ENCODE measurements around the gene ARID4B.
"Not testable (repeated sequence)": the region's sequence is repeated elsewhere in the genome, so short reads cannot be mapped to it uniquely, and the experiment has no call there.

The ARID4B gene

DNA sequence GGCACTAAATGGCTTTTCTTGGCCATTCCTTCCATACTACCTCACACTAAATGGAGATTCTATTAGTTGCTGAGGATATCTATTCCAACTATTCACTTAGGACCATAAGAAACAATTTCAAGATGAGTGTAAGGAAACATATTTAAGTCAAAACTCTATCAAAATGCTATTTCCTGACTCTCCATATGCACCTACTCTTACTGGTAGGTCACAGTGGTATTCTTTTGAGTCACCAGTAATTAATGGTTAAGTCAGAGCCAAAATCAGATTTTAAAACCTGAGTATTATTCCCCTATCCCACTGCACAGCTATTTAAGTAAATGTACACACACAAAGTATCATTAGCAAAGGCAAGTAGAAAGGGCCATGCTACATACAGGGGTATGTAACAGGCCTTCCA lies 50.3 kb downstream of the ARID4B start:
- Histone ChIP-seq H3K4me3 (no peak overlapping the region), H3K9me3 (no peaks in the 10 kb centered on the region), H3K27ac (no peak overlapping the region), H3K36me3 (no peaks in the 10 kb centered on the region), H3K4me1 (peaks cover 0 to 29% (median 9%) of the 10 kb centered on the region in 4 donors), H3K27me3 (no peaks in the 10 kb centered on the region)
- no peak for DNase-seq
- intact Hi-C loops (cut with DNase I; ENCODE audit: low total_unique reads), result no loop called here
- TF ChIP-seq, protein P1, sequence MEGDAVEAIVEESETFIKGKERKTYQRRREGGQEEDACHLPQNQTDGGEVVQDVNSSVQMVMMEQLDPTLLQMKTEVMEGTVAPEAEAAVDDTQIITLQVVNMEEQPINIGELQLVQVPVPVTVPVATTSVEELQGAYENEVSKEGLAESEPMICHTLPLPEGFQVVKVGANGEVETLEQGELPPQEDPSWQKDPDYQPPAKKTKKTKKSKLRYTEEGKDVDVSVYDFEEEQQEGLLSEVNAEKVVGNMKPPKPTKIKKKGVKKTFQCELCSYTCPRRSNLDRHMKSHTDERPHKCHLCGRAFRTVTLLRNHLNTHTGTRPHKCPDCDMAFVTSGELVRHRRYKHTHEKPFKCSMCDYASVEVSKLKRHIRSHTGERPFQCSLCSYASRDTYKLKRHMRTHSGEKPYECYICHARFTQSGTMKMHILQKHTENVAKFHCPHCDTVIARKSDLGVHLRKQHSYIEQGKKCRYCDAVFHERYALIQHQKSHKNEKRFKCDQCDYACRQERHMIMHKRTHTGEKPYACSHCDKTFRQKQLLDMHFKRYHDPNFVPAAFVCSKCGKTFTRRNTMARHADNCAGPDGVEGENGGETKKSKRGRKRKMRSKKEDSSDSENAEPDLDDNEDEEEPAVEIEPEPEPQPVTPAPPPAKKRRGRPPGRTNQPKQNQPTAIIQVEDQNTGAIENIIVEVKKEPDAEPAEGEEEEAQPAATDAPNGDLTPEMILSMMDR (IDR thresholded peaks at IDR 0.05), result no peak

DNA sequence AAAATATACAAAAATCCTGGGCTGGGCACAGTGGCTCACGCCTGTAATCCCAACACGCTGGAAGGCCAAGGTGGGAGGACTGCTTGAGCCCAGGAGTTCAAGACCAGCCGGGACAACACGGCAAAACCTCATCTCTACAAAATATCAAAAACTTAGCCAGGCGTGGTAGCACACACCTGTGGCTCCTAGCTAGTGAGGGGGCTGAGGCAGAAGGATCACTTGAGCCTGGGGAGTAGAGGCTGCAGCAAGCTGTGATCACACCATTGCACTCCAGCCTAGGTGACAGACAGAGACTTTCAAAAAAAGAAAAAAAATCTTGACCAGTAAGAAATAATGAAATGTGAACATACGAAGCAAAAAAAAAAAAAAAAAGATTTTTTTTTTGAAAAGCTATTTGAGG lies 52.1 kb downstream of the ARID4B start:
- H3K27me3 ChIP-seq, result no peaks in the 10 kb centered on the region
- intact Hi-C loops (cut with DNase I; ENCODE audit: low total_unique reads), result no loop called here
- no peaks in the 10 kb centered on the region for H3K36me3 ChIP-seq
- peaks cover 0 to 36% (median 12%) of the 10 kb centered on the region in 4 donors for H3K4me1 ChIP-seq
- no peak overlapping the region for H3K27ac ChIP-seq
- TF ChIP-seq, protein P1 (IDR thresholded peaks at IDR 0.05), result no peak
- H3K4me3 ChIP-seq, result no peak overlapping the region
- no peaks in the 10 kb centered on the region for H3K9me3 ChIP-seq
- no peak for DNase-seq

DNA sequence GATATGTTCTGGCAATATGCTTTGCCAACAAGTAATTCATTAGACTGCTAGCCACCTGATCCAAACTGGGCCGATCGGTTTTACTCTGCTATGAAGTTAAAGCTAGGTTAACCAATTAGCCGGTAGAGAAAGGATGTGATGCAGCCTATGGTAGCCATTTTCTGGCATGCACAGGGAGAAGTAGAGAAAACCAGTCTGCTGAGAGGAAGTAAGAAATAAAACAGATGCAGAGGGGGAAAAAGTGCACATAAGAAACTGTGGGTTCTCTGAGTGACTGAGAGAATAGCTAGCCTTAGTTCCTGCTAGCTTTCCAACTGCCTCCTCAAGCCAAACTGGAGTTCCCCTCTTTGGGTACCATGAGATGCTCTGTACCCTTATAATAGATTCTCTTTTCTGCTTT lies 52.8 kb downstream of the ARID4B start:
- Histone ChIP-seq H3K36me3 (no peaks in the 10 kb centered on the region), H3K4me3 (no peak overlapping the region), H3K4me1 (peaks cover 0 to 38% (median 14%) of the 10 kb centered on the region in 4 donors), H3K27me3 (no peaks in the 10 kb centered on the region), H3K27ac (no peak overlapping the region), H3K9me3 (no peaks in the 10 kb centered on the region)
- intact Hi-C loops (cut with DNase I; ENCODE audit: low total_unique reads), result no loop called here
- TF ChIP-seq, protein P1 (IDR thresholded peaks at IDR 0.05), result no peak
- no peak for DNase-seq

DNA sequence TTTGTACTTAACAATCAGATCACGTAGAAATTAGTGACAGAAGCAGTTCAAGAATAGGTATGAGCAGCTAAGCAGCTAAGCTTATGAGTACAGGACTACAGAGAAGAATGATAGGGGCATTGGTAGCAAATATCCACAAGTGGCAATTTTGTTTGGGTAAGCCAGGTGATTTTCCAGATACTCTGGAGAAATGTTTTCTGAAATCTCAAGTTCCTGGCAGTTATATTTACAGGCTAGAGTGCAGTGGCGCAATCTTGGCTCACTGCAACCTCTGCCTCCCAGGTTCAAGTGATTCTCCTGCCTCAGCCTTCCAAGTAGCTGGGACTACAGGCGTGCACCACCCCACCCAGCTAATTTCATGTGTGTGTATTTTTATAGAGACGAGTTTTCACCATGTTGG lies 55.1 kb downstream of the ARID4B start:
- no peak for DNase-seq
- intact Hi-C loops (cut with DNase I; ENCODE audit: low total_unique reads), result no loop called here
- Histone ChIP-seq H3K36me3 (no peaks in the 10 kb centered on the region), H3K4me3 (no peak overlapping the region), H3K4me1 (peaks cover 0 to 33% (median 14%) of the 10 kb centered on the region in 4 donors), H3K27me3 (no peaks in the 10 kb centered on the region), H3K27ac (no peak overlapping the region), H3K9me3 (no peaks in the 10 kb centered on the region)
- TF ChIP-seq, protein P1 (IDR thresholded peaks at IDR 0.05), result no peak

DNA sequence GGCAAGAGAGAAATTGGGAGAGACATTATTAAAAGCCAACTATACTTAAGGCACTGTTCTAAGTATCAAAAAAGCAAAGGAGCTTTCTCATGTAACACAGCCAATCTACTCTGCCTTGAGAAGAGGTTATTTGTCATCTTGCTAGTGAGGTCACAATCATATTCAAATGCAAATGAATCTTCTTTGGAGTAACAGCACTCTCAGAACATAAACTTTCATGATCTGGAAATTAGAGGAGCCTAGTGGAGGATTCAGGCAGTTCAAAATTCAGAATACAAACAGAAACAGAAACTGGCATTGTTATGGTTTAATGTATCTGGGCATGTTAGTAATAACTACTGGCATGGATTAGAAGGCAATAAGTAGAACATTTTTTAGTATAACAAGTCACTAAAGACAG lies 57.4 kb downstream of the ARID4B start:
- no peak for DNase-seq
- H3K4me3 ChIP-seq, result no peak overlapping the region
- no peaks in the 10 kb centered on the region for H3K27me3 ChIP-seq
- peaks cover 0 to 38% (median 18%) of the 10 kb centered on the region in 4 donors for H3K4me1 ChIP-seq
- no peaks in the 10 kb centered on the region for H3K36me3 ChIP-seq
- no peak overlapping the region for H3K27ac ChIP-seq
- TF ChIP-seq, protein P1 (IDR thresholded peaks at IDR 0.05), result no peak
- H3K9me3 ChIP-seq, result no peaks in the 10 kb centered on the region
- intact Hi-C loops (cut with DNase I; ENCODE audit: low total_unique reads), result no loop called here

DNA sequence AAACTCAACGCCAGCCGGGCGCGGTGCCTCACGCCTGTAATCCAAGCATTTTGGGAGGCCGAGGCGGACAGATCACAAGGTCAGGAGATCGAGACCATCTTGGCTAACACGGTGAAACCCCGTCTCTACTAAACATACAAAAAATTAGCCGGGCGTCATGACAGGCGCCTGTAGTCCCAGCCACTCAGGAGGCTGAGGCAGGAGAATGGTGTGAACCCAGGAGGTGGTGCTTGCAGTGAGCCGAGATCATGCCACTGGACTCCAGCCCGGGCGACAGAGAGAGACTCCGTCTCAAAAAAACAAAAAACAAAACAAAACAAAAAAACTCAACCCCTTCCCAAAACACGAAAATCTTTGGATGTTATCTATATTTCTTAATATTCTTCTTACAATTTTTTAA lies 58.0 kb downstream of the ARID4B start:
- H3K27ac ChIP-seq; intact Hi-C loops (cut with DNase I; ENCODE audit: low total_unique reads); H3K36me3 ChIP-seq; DNase-seq; H3K4me3 ChIP-seq; H3K27me3 ChIP-seq; H3K9me3 ChIP-seq: not testable (repeated sequence)
- H3K4me1 ChIP-seq, result peaks cover 0 to 36% (median 20%) of the 10 kb centered on the region in 4 donors
